NCI-H128 (cell line): ENCODE results near the gene RPL35A.
"Not testable (repeated sequence)": the region's sequence is repeated elsewhere in the genome, so short reads cannot be mapped to it uniquely, and the experiment has no call there.

ENCODE experiments used
- DNase-seq: peaks from one replicate; lab custom pipeline; 2025; ENCODE audit not compliant: unreplicated experiment; lab: John Stamatoyannopoulos, UW

The RPL35A gene

DNA sequence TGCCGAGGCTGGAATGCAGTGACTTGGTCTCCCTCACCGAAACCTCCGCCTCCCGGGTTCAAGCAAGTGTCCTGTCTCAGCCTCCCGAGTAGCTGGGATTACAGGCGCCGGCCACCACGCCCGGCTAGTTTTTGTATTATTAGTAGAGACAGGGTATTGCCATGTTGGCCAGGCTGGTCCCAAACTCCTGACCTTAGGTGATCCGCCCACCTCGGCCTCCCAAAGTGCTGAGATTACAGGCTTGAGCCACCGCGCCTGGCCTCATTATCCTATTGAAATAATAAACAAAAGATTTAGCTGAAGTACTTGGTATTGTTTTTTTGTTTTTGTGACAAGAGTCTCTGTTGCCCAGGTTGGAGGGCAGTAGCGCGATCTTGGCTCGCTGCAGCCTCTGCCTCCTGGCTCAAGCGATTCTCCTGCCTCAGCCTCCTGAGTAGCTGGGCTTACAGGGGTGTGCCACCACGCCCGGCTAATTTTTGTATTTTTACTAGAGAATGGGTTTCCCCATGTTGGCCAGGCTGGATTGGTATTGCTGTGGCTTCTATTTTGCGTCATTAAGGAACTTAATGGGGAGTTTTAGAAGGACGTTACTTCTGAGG is 1.5 kb downstream of the RPL35A start:
- no peak for DNase-seq

DNA sequence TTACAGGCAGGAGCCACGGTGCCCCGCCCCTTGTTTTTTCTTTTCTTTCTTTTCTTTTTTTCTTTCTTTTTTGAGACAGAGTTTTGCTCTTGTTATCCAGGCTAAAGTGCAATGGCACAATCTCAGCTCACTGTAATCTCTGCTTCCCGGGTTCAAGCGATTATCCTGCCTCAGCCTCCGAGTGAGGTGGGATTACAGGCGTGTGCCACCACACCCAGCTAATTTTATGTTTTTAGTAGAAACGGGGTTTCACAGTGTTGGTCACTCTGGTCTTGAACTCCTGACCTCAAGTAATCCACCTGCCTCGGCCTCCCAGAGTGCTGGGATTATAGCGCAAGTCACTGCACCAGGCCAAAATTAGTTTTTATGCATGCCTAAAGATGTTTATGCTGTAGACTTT is 2.5 kb downstream of the RPL35A start:
- DNase-seq, result no peak

DNA sequence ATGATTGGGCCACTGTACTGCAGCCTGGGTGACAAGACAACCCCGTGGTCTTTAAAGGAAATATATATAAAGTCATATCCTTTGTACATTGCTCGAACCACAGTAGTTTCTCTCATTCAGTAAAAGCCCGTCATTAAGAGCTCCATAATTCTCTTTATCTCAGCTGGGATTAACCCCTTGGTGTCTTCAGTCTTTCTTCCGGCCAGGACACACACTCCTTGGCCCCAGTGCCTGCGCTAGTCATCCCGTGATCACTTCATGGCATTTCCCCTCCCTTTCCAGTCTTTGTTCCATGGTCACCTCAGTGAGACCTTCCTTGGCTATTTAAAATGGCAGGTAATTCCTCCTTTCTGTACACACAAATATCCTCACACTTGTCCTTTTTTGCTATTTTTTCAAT is 3.3 kb downstream of the RPL35A start:
- DNase-seq, result no peak

DNA sequence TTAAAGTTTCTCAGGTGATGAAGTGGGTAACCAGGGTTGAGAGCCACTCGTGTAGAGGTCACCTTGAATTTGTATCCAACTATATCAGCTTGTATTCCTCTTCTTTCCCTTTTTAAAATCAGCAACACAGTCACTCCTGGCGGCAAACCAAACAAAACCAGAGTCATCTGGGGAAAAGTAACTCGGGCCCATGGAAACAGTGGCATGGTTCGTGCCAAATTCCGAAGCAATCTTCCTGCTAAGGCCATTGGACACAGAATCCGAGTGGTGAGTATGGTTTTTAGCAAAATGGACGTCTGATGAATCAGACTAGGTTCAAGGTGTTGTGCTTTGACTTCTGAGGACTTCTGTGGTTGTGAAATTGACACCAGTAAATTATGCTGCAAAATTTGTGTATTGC is 3.9 kb downstream of the RPL35A start:
- DNase-seq, result no peak

DNA sequence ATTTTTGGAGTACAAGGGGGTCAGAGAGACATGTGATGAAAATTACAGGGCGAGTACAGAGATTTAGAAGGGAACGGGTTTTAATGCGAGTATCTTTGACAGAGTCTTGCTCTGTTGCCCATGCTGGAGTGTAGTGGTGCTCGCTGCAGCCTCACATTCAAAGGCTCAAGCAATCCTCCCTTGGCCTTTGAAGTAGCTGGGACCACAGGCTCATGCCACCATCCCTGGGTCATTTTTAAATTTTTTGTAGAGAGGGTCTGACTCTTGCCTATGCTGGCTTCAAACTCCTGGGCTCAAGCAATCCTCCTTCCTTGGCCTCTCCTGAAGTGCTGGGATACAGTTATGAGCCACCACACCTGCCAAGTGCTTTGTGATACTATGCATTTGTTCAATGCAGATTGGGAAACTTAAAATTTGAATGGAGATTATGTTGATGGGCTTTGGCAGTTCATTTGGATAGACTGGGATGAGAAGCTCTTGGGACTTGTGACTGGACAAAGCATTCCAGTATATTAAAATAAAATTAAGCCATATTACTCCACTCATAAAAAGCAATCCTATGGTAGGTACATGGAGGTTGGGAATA is 6.0 kb downstream of the RPL35A start:
- DNase-seq, result no peak

DNA sequence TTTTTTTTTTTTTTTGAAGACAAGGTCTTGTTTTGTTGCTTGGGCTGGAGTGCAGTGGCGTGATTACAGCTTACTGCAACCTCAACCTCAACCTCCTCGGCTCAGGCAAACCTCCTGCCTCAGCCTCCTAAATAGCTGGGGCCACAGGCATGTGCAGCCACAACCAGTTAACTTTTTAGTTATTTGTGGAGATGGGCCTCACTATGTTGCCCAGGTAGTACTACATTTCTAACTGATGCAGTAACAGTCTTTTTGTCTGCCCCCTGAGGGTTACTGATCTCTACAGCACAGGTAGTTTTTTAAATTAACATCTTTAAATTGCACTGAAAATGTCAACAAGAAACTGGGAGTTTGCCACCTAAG is 6.6 kb downstream of the RPL35A start:
- no peak for DNase-seq

DNA sequence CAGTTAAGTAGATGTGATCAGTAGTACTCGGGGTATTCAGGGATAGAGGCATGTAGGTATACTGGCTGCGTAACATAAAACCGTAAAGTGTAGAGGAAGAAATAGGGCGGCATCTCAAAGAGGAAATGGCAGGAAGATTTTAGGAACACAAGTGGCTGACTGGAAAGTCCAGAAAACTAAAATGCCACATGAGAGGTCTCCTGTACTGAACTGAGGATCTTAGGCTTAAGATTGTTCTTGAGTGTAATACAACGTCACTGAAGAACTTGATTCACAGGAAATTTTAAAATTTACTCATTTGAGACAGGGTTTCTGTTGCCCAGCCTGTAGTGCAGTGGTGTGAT is 7.8 kb downstream of the RPL35A start:
- no peak for DNase-seq

DNA sequence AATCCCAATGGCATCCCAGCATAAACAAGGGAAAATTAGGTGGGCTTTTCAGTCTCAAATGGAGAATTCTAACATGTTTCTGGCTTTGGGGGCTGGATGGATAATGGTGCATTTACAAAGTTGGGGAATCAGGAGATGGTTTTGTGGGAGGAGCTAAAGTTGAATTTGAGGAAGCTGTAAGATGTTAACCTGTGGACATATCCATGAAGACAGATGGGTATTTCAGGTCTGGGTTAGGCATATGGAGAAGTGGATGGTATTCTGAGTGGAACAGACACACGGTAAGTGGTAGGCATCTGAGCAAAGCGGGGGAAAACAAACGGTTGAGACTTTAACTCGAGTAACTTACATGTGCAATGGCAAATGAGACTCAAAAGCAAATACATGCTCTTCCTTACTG is 8.4 kb downstream of the RPL35A start:
- no peak for DNase-seq

DNA sequence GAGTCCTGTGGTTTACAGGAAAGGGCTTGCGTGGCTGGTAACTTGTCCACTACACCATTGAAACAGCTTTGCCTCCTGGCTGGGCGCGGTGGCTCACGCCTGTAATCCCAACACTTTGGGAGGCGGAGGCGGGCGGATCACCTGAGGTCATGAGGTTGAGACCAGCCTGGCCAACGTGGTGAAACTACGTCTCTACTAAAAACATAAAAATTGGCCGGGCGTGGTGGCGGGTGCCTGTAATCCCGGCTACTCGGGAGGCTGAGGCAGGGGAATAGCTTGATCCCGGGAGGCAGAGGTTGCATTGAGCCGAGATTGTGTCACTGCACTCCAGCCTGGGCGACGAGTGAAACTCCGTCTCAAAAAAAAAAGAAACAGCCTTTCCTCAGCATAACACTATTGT is 8.9 kb downstream of the RPL35A start:
- DNase-seq, result not testable (repeated sequence)

DNA sequence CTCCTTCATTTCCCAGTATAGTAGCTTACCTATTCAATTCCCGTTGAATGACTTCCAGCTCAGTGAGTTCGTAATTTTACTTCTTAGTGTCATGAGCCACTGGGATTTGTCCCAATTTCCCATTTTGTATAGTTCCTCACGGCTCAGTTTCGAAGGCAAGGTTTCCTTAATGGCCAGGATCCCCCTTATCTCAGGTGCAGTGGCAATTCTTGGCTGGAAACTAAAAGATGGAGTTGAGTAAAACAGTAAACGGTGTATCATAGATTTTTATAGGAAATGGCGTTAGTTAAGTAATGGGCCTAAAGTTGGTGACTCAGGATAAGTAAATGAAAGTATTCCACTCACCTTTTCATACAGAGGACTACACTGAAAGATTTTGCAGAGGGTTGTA is 9.5 kb downstream of the RPL35A start:
- DNase-seq, result no peak

DNA sequence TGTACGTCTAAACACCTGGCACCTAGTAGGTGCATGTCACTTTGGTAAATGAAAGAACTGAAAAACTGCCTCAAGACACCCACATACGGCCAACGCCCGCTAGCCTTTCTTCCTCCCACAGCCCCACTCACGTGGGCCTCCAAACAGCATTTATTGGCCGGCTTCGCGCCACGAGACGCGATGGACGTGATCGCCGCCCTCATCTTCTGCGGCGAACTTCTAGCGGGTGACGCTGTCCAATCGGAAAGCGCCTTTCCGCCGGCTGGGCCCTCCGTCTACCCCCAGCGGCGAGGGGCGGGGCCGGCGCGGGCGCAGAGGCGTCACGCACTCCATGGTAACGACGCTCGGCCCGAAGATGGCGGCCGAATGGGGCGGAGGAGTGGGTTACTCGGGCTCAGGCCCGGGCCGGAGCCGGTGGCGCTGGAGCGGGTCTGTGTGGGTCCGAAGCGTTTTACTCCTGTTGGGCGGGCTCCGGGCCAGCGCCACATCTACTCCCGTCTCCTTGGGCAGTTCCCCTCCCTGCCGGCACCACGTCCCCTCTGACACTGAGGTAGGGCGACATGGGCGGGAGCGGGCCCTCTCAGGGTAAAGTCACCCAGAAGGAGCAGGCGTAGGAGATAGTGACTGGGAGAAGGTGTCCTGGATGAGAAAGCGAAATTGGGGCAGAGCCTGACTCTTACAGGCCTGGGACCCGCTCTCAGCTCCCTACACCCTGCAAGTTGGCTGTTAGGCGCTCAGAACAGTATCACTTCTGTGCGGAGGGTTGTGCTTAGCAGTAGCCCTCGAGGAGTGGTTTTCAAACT is 10.1 kb downstream of the RPL35A start, which contains the start of gene LMLN:
LMLN (plus strand) TSS at position 327 of the 803 bp plus-strand sequence; CDS start at position 356, 29 bp downstream.
- peak; percentile 91 for DNase-seq

DNA sequence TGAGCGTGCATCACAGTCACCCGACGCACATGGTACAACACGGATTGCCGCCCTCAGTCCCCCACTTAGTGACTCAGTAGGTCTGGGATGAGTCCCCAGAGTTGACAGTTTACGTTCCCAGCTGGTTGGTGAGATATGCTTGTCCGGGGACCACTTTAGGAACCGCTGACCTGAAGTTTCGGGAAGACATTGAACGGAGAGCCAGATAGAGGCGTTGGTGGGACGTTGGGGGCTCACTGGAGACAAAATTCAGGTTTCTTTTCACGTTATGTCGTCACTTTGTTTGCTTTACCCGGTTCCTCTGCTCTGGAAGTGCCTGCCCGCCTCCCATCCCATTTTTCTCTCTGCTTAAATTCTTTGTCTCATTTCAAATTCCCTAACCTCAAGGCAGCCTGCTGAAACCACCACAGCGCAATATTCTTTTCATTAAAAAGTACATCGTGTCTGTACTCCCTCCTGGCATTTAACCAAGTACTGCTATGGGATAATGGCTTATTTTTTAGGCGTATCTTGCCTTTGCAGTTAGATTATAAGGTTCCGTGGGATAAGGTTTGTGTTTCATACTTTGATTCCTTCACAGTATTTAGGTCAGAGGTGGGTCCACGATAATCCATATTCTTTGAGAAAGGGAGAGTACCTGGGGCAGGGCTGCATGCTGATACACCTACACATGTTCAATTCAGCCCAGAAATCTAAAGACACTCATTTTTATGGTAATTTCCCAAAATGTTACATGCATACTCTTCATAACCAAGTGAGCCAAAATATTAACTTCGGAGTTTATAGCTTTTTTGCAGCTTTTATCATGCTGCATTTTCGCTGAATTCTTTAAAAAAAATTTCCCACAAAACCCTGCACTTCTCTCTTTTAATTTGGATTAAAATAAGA is 10.9 kb downstream of the RPL35A start:
- no peak for DNase-seq

DNA sequence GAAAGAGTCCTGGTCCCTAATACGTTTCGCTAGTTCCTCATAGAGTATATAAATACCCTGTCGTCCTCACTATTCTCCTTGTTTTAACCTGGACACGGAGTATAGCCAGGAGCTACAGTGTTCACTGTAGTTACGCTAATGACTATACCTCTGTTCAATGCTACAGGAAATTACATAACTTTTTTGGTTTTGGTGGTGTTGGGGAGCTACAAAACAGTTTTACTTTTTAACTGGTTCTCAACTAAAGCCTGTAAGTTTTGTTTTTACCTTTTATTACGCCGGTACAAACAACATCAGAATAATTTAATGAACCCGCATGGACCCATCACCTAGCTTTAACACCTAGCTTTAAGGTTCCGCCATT is 11.6 kb downstream of the RPL35A start:
- DNase-seq, result no peak

DNA sequence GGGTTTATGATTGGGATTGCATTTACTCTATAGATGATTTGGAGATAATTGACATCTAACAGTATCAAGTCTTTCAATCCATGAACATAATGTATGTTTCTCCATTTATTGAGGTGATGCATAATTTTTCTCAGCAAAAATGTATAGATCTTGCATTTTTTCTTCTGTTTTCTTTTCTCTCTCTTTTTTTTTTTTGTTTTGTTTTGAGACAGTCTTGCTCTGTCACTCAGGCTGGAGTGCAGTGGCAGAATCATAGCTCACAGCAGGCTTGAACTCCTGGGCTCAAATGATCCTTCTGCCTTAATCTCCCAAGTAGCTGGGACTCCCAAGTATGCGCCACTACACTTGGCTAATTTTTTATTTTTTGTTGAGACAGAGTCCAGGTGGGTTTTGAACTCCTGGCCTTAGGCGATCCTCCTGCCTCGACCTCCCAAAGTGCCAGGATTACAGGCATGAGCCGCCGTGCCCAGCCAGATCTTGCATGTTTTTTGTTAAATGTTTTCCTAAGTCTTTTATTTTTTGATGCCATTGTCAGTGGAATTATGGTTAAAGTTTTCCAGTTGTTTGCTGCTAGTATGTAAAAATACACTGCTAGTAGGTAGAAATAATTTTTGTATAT is 13.1 kb downstream of the RPL35A start:
- DNase-seq, result no peak

DNA sequence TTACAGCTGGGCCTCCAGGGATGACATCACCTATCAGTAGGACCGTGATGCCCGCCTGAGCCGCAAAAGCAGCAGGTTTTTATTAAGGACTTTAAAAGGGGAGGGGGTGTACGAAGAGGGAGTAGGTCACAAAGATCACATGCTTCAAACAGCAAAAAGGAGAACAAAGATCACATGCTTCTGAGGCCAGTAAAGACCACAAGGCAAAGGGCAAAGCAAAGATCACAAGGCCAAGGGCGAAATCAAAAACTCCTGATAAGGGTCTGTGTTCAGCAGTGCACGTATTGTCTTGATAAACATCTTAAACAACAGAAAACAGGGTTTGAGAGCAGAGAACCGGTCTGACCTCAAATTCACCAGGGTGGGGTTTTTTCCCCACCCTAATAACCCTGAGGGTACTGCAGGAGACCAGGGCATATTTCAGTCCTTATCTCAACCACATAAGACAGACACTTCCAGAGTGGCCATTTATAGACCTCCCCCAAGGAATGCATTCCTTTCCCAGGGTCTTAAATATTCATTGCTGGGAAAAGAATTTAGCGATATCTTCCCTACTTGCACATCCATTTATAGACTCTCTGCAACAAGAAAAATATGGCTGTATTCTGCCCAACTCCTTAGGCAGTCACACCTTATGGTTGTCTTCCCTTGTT is 17.5 kb downstream of the RPL35A start:
- DNase-seq, result not testable (repeated sequence)

DNA sequence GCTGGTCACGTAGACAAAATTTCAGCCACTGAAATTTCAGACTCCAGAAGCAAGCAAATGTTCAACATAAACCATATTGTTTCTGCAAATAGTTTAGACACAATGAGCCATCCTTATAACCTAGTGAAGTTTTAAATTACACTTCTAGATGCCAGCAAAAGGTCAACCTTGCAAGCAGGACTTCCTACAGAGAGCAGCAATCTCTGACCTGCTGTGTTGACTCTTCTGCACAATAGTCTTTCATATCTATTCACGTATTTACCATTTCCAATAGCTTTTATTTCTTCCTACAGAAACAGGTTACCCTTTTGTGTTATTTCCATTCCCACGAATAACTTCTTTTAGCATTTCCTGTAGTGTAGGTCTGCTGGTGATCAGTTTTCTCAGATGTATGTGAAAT is 20.6 kb downstream of the RPL35A start:
- DNase-seq, result no peak

DNA sequence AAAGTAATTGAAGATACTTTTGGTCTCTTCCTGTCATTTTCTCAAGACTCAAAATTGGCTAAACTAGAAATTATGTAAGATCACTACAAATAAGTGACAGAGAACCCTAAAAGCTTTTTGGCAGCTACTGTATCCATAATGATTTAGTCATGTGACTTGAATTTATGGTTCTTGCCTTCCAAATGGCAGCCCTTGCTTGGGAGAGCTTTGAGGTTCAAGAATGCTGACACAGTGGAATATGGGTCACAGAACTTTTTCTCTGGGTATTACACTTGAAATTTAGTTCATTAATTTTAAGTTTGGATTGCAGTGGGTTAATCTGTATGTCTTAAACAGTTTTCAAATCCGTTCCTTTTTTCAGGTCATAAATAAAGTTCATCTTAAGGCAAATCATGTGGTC is 24.0 kb downstream of the RPL35A start:
- no peak for DNase-seq

DNA sequence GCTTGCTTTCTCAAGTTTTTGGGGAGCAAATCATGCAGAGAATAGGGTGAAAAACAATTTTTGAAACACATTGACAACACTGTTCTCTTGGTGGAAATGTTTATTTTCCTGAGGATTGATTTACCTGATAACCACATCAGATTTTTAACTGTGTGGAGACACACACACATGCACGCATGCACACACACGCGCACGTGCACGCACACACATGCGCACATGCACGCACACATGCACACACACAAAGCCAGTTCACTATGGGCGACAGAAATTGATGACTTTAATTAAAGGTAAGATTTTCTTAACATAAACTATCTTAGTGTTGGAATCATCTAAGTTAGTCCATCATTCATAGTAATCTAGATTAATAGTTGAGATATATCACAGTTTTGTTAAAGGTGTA is 25.3 kb downstream of the RPL35A start:
- DNase-seq, result no peak

DNA sequence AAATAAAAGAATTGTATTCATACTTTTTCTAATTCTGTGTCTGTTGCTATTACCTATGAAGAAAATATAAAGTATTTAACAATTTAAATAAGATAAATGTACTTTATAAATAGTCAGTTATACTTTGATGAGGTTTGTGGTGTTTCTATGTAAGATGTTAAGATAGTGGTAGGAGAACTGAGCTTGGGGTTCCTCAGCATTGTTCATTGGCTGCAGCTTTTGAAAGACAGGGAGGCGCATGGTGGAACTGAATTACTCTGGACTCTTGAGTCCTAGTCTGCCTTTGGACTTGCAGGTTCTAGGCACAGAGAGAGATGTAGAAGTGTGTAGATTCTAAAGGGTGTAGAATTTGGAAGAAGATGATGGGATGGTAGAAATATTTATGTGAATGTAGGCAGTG is 33.1 kb downstream of the RPL35A start:
- DNase-seq, result no peak

DNA sequence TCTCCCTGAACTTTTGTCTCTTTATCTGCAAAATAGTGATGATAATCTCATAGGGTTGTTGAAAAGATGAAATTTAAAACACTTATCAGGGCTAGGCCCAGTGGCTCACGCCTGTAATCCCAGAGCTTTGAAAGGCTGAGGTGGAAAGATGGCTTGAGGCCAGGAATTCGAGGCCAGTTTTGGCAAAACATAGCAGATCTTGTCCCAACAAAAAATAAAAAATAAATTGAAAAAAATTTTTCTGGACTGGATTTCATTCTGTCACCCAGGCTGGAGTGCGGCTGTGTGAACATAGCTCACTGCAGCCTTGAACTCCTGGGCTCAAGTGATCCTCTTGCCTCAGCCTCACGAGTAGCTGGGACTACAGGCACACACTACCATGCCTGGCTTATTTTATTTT is 39.7 kb downstream of the RPL35A start:
- no peak for DNase-seq

DNA sequence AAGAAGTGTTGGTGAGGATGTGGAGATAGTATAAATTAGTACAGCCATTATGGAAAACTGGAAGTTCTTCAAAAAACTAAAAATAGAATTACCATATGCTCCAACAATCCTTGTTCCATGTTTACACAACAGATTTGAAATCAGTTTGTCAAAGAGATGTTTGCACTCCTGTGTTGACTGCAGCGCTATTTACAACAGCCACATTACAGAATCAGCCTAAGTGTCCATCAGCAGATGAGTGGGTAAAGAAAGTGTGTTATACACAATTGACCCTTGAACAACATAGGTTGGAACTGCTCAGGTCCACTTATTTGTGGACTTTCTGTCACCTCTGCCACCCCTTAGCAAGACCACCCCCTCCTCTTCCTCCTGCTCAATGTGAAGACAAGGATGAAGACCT is 44.7 kb downstream of the RPL35A start:
- no peak for DNase-seq
